Measurements from ENCODE around the gene C10orf95. TPM values are rescaled to one million over a fixed set of nuclear protein-coding genes. Genes with fewer than 3 reads are reported as not detected.
A peak's percentile ranks its signal among the peaks of the same experiment; 100 is the strongest.

Gene C10orf95
- total and polyA plus RNA-seq, 10 of the 15 experiments (the other 5 are each of a cell fraction or from before 2014, with no cell fraction given): 0.06 to 1.1 (median 0.31) TPM

DNA sequence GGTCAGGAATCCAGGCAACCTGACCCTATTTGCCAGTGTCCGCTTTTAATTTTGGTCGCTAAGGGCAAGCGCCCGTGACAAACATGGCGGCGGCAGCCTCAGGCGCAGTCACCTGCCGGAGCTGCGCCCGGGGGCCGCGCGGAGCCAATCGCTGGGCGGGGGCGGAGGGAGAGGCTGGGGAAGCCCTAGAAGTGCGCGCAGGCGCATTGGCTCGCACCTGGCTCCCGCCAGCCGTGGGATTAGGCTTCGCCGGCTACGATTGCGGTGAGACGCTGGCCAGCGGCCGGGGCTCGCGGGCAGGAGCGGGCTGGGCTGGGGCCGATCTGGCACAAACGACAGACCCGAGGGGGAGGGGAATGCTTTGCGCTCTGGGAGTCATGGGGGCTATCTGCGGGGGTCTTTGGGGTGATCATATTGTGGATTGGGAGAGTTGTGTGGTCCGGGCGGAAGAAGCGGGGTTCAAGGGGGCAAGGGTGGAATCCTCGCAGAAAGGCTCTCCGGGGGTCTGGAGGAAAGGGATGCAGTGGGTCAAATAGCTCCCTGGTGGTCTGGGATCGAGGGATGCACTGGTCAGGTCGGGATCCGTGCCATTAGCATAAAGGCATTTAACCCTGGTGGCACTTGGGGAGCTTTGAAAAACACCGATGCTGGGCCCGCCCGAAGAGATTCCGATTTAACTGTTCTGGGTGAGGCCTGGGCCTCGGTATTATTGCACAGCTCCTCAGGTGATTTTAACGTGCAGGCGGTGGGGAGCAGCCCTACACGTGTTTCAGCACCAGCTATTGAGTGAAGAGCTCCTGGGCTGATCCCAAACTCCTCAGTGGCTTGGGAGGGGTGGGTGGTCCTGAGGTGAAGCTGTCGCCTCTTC lies 10.1 kb upstream of the C10orf95 start (continued):
- no peak for TF ChIP-seq EZH2 (IDR thresholded peaks at IDR 0.05; ENCODE audit: borderline replicate concordance, control insufficient read depth, low read depth, low read length)
- TF ChIP-seq HDGF (IDR thresholded peaks at IDR 0.05): no peak
- TF ChIP-seq TARDBP (IDR thresholded peaks at IDR 0.05; ENCODE audit: borderline replicate concordance): peak; percentile 69; the same call in 1 of the 2 replicates
- TF ChIP-seq, protein P1, sequence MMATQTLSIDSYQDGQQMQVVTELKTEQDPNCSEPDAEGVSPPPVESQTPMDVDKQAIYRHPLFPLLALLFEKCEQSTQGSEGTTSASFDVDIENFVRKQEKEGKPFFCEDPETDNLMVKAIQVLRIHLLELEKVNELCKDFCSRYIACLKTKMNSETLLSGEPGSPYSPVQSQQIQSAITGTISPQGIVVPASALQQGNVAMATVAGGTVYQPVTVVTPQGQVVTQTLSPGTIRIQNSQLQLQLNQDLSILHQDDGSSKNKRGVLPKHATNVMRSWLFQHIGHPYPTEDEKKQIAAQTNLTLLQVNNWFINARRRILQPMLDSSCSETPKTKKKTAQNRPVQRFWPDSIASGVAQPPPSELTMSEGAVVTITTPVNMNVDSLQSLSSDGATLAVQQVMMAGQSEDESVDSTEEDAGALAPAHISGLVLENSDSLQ (IDR thresholded peaks at IDR 0.05): no peak
- no peak for TF ChIP-seq ZZZ3 (IDR thresholded peaks at IDR 0.05; ENCODE audit: control insufficient read depth, insufficient read length, low read depth)
- no peak for TF ChIP-seq MTA3 (IDR thresholded peaks at IDR 0.05; ENCODE audit: borderline replicate concordance, low read length)
- TF ChIP-seq NFIC (IDR thresholded peaks at IDR 0.05; ENCODE audit: low read depth, low read length): no peak
- peak; percentile 95 to 99 for TF ChIP-seq BHLHE40 (IDR thresholded peaks at IDR 0.05; ENCODE audit: borderline replicate concordance in 1 of 2, low read depth in 2 of 2, low read length in 1 of 2)
- TF ChIP-seq, protein P2, sequence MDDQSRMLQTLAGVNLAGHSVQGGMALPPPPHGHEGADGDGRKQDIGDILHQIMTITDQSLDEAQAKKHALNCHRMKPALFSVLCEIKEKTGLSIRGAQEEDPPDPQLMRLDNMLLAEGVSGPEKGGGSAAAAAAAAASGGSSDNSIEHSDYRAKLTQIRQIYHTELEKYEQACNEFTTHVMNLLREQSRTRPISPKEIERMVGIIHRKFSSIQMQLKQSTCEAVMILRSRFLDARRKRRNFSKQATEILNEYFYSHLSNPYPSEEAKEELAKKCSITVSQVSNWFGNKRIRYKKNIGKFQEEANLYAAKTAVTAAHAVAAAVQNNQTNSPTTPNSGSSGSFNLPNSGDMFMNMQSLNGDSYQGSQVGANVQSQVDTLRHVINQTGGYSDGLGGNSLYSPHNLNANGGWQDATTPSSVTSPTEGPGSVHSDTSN (IDR thresholded peaks at IDR 0.05; ENCODE audit: insufficient replicate concordance, low read depth, low read length): no peak
- TF ChIP-seq, protein P3, sequence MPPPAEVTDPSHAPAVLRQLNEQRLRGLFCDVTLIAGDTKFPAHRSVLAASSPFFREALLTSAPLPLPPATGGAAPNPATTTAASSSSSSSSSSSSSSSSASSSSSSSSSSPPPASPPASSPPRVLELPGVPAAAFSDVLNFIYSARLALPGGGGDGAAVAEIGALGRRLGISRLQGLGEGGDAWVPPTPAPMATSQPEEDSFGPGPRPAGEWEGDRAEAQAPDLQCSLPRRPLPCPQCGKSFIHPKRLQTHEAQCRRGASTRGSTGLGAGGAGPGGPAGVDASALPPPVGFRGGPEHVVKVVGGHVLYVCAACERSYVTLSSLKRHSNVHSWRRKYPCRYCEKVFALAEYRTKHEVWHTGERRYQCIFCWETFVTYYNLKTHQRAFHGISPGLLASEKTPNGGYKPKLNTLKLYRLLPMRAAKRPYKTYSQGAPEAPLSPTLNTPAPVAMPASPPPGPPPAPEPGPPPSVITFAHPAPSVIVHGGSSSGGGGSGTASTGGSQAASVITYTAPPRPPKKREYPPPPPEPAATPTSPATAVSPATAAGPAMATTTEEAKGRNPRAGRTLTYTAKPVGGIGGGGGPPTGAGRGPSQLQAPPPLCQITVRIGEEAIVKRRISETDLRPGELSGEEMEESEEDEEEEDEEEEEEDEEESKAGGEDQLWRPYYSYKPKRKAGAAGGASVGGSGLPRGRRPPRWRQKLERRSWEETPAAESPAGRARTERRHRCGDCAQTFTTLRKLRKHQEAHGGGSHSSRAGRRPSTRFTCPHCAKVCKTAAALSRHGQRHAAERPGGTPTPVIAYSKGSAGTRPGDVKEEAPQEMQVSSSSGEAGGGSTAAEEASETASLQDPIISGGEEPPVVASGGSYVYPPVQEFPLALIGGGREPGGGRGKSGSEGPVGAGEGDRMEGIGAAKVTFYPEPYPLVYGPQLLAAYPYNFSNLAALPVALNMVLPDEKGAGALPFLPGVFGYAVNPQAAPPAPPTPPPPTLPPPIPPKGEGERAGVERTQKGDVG (CRISPR knock-in tag; IDR thresholded peaks at IDR 0.05): no peak
- TF ChIP-seq IKZF1 (conservative IDR thresholded peaks at IDR 0.05): peak; percentile 92
- peak; percentile 83 for TF ChIP-seq MXI1 (IDR thresholded peaks at IDR 0.05; ENCODE audit: low read depth, low read length)
- no peak for TF ChIP-seq TCF7 (IDR thresholded peaks at IDR 0.05; ENCODE audit: borderline replicate concordance)
- TF ChIP-seq CHD2 (IDR thresholded peaks at IDR 0.05; ENCODE audit: borderline replicate concordance, low read depth, low read length): peak; percentile 26; the same call in 1 of the 2 replicates
- peak; percentile 86 for TF ChIP-seq ZNF207 (IDR thresholded peaks at IDR 0.05; ENCODE audit: borderline replicate concordance)
- TF ChIP-seq, protein P4, sequence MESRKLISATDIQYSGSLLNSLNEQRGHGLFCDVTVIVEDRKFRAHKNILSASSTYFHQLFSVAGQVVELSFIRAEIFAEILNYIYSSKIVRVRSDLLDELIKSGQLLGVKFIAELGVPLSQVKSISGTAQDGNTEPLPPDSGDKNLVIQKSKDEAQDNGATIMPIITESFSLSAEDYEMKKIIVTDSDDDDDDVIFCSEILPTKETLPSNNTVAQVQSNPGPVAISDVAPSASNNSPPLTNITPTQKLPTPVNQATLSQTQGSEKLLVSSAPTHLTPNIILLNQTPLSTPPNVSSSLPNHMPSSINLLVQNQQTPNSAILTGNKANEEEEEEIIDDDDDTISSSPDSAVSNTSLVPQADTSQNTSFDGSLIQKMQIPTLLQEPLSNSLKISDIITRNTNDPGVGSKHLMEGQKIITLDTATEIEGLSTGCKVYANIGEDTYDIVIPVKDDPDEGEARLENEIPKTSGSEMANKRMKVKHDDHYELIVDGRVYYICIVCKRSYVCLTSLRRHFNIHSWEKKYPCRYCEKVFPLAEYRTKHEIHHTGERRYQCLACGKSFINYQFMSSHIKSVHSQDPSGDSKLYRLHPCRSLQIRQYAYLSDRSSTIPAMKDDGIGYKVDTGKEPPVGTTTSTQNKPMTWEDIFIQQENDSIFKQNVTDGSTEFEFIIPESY (IDR thresholded peaks at IDR 0.05): no peak
- TF ChIP-seq EED (IDR thresholded peaks at IDR 0.05; ENCODE audit: low read depth): no peak
- no peak for TF ChIP-seq SIN3A (IDR thresholded peaks at IDR 0.05; ENCODE audit: low read depth, low read length)
- TF ChIP-seq RBBP5 (conservative IDR thresholded peaks at IDR 0.05): no peak
- no peak for TF ChIP-seq PML (IDR thresholded peaks at IDR 0.05; ENCODE audit: low read length)
- no peak for TF ChIP-seq SMC3 (IDR thresholded peaks at IDR 0.05; ENCODE audit: borderline replicate concordance, low read length)
- TF ChIP-seq TCF3 (IDR thresholded peaks at IDR 0.05; ENCODE audit: borderline replicate concordance, insufficient read depth, low read depth, low read length): peak; percentile 69
- peak; percentile 53 for TF ChIP-seq POLR2A (IDR thresholded peaks at IDR 0.05; ENCODE audit: low read depth, low read length)
